HG03442 (cell line): ENCODE data around the gene KCP.
"Not testable (repeated sequence)": the region's sequence is repeated elsewhere in the genome, so short reads cannot be mapped to it uniquely, and the experiment has no call there.

Source experiments
- ATAC-seq: cut with Tn5 transposase; IDR thresholded peaks from one replicate; pipeline ENCODE4 v1.9.1; 2021; ENCODE audit warnings: mild to moderate bottlenecking, moderate library complexity; ENCODE audit not compliant: unreplicated experiment

KCP gene

DNA sequence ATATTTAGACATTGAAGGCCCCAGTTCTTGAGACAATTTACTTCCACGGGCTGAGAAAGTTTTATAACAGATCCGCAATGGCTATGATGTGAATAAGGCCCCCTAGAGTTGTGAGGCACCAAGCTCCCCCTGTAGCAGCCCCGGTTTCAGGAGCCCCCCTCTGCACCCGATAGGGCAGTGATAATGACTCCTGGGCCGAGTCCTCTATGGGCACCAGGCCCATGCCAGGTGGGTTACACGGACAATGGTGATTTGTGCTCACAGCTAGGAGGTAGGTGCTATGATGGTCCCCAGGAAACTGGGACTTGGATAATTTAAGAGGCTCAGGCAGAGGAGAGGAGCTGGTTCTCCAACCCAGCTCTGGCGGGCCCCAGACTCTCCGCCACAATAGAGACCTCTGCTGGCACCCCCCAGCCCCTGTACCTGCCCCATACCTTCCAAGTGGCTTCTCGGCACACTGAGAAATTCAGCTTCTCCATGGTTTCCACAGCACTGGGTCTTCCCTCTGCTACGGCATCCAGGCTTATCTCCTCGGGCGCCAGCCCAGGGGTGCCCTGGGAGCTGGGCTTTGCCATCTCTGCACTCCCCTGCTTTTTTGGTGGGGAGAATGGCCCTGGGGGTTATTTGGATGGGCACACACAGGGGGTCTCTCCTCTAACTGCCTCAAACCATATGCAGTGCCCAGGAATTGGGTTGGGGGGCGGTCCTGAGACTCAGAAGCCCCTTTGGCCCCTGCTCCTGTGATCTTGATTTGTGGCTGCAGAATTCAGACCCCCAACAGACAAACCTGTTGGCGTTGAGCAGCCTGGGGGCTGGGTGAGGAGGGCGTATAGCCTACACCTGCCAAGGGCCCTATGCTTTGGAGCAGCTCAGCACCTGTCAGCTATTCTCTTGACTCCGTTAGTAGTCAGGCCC is 12.2 kb upstream of the KCP start:
- no peak for ATAC-seq

DNA sequence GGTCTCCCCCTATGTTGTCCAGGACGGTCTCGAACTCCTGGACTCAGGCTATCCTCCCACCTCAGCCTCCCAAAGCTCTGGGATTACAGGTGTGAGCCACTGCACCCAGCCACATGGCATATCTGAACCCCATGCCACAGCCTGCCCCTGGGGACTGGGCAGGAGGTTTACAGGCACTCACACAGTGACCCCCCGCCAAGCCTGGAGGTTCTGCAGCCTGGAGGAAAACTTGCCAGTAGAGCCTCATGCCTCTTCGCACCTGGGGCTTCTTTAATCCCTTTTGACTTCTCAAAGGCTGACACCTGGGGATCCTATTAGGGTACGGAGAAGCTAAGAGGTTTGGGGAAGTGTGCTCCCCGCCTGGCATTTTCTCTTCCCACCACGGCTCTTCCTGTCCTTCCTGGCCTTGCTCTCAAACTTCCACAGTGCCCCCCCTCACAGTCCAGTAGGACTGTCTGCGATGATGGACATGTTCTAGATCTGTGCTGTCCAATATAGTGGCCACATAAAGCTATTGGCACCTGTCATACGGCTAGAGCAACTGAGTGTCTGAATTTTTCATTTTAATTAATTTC is 11.4 kb upstream of the KCP start:
- no peak for ATAC-seq

DNA sequence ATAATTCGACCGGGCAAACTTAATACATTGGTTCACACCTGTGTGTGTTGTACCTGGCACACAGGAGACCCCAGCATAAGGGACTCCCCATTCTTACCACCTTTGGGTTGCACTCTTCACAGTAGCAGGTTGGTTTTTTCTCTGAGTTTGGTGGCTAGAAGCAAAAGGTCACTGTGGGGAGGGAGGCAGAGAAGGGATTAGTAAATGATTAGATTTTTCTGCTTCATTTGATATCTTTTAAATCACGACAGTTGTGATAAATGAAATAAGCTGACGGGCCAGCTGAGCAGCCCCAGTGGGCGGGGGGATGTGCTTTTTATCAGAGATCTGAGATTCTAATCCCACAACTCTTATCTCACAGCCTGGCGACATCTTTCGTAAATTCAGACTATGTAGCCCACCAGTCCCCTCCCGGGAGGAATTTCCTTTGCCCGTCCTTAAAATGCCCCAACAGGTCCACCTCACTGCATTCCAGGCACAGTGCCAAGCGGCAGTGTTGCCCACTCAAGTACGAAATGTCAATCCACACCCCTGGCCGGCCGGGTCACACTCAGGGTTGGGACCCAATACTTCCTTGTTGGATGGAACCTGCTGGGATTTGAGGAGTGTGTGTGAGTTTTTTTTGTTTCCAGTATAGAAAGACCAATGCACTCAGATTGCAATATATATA is 10.5 kb upstream of the KCP start:
- no peak for ATAC-seq

DNA sequence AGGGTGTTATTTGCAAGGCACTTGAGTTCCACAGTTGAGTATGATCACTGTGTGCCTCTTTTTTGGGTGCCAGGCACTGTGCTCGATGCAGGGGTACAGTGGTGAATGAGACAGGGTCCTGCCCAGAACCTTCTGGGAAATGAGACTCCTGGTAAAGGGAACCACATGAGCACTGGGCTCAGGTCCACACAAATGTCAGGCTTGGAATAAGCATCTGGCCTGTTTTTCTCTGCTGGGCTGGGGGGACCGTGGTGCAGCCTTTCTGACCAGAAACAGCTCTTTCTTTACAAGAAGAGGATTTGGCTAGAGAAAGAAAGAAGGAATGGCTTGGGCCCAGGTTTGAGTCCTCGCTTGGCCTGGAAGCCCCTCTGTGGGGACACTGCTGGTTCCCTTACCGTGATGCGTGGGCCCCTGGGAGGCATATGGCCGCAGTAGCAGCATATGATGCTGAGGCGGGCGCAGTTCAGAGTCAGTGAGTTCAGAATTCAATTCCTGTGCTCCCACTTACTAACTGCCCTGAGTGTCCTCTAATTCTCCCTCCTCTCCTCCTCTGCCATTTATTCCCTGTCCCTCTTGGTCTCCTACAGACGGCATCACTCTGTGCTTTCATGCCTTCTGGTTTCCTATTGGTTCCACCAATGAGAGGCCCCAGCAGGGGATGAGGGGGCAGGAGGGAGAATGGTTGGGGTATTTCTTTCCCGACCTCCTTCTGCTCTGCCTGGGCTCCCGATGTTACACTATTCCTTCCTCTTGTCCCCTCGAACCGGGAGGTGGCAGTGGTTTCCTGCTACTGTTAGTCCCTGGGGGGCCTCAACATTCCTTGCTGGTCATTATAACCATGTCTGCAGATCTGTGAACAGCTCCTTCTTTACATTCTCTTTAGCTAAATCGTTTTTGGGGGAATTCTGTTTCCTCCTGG is 9.6 kb upstream of the KCP start:
- ATAC-seq = no peak

DNA sequence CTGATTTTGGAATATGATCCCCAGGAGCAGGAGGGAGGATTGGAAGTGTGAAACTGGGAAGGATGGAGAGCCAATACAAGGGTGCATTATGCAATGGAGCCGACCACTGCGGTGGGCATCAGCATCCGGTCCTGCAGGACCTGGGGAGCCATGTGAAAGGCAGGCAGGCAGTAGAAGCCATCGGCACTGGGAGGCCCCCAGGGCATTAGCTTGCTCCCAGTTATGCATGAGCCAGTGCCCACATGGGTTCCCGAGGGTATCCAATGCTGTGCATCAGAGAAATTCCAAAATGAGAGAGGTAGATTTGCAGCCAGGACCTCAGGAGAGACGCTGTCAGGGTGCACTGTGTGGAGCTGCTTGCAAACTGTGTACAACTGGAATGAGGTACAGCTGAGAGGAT is 8.7 kb upstream of the KCP start:
- ATAC-seq = no peak

DNA sequence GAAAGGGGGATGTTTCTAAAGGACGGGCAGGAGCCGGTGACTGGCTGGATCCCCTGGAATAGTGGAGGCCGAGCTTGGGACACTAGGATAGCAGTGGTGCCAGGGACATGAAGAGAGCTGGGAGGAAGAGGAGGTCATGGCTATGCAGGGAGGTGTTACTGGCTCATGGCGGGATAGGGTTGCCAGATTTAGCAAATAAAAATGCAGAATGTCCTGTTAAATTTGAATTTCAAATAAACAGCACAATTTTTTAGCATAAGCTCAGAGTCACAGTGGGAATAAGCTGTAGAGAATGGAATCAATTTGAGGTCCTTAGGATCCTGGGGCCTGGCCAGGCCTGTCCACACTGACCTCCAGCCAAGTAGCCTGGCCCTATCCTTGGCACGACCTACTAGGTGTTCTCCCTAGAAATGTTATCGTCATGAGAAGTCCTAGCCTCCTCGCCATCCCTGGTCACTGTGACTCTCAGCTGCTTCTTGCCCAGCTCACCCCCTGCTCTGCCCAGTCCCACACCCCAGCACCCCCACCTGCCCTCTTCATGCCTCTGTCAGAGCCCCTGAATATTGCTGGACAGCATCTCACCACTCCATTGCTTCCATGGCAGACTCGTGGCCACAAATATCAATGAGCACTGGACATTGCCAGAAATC is 7.6 kb upstream of the KCP start:
- no peak for ATAC-seq

DNA sequence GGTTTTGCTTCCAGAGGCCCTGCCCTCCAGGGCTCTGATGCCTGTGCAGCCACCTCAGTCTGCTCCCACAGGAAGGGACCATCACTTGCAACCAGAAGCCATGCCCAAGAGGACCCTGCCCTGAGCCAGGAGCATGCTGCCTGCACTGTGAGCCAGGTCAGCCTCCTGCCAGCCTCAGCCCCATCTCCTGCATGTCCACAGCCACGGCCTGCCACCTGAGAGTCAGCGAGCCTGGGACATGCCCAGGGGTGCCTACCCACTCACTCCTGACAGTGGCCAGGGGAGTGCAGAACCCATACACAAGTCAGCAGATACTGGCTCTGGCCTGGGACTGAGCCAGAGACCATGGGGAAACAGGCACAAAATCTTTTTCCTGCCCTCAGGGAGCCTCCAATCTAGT is 6.6 kb upstream of the KCP start:
- no peak for ATAC-seq

DNA sequence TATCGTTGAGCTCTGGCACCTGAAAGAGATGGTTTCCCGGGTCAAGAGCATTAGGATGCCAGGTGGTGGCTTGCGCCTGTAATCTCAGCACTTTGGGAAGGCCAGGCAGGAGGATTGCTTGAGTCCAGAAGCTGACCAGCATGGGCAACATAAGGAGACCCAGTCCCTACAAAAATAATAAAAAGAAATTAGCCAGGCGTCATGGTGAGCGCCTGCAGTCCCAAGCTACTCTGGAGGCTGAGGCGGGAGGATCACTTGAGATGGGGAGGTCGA is 6.1 kb upstream of the KCP start:
- ATAC-seq = no peak

DNA sequence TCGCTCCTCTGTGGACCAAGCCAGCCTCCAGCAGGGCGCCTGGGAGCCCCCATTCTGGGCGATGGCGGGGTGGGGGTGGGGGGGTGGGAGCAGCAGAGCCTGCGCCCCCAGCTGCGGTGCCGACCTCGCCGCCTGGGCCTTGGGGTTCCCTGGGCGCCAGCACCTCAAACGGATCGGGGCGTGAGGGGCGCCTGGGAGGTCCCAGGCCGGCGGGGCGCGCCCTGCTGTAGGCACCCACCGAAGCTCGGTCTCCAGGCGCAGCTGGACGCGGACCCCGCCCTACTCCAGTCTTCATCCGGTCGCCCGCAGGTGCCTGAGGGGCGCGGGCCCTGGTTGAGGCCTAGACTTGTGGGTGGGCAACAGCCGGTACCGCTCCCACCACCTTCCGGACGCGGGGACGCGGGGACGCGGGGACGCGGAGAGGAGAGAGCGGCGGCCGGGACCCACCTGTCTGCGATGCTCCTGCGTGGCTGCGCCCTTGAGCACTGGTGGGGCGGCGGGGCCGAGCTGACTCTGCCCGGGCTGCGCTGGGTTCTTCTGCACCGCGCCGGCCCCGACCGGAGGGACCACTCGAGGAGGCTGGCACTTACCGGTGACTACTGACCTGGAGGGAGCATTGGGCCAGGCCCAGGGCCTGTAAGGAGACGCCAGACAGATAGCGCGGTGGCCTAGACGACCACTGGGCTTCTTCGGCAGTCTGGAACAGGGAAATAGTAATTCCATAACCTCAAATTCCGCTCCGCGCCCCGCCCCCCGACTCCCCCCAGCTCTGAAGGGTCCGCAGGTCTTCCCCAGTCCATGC is 5.5 kb upstream of the KCP start:
- ATAC-seq = no peak

DNA sequence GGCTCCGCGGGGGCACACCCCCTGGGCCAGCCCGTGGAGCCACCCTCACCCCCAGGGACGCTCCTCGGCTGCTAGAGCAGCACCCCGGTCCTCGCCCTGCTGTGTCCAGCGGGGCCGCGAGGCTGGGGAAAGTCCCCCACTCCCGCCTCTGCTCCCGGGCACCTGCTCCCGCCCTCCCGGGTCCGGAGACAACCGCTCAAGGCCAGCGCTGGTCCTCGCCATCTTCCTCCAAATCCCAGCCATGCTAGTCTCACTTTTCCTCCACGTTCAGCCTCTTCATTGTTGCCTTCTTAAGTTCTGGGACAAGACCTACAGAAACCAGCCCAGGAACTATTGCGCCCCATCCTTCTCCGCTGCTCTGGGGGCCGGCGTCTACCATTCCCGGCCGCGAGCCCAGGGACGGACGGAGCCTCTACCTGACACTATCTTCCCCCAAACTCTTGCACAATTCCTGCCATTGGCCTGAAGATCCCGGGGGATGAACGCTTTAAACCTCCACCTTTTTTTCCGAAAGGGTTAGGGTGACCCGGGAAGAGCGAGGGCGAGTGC is 4.8 kb upstream of the KCP start:
- peak; percentile 10 for ATAC-seq

DNA sequence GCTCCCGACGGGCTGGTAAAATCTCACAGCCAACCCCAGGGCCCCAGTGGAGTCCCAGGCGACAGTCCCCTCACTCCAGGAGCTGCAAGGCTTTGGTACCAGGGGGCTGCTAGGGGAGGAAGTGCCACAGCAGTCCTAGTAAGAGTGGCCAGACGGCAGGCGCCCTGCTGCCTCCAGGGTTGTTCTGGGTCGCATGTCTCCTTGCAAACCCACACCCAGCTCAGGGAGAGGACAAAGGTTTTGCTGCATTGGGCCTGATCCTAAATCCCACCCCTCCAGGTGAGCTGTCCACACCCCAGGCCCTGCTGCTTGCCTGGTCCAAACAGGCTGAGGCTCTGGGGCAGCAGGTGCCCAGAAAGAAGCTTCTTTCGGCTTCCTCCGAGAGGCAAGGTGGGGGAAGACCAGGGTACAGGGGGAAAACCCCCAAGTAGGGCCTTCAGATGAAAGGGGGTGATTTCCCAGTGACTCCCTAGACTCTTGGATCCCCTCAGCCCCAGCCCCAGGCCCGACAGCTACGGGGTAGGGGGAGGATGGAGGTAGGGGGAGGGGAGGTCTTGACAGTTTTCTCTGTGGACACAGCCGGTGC is 4.2 kb upstream of the KCP start:
- peak; percentile 41 for ATAC-seq

DNA sequence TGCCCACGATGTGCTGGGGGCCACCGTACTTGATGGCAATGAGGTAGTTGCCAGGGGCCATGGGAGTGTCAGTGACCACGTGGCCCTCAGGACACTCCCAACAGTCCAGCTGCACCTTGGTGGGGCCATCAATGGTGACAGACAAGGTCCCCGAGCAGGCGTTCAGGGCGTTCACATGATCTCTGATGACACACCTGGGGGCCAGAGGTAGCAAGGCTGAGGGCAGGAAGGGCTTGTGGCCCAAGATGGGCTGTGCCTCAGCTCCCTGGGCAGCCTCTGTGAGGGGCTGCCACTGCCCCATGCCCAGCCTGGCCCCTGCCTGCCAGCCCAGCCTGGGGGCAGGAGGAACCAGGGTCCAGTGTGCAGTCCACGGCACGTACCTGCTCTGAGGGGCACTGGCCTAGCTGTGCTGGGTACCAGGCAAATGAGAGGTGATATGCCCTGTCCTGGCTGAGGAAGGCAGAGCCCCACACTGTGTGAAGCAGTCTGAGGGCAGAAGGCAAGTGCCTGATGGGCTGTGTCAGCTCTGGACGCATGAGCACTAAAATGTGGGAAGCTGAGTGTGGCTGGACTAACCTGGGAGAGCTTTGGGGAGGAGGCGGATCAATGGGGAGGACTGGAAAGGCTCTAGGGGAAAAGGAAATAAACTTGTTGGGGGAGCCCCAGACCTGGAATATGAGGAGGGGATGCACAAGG is 3.5 kb upstream of the KCP start:
- ATAC-seq = no peak

DNA sequence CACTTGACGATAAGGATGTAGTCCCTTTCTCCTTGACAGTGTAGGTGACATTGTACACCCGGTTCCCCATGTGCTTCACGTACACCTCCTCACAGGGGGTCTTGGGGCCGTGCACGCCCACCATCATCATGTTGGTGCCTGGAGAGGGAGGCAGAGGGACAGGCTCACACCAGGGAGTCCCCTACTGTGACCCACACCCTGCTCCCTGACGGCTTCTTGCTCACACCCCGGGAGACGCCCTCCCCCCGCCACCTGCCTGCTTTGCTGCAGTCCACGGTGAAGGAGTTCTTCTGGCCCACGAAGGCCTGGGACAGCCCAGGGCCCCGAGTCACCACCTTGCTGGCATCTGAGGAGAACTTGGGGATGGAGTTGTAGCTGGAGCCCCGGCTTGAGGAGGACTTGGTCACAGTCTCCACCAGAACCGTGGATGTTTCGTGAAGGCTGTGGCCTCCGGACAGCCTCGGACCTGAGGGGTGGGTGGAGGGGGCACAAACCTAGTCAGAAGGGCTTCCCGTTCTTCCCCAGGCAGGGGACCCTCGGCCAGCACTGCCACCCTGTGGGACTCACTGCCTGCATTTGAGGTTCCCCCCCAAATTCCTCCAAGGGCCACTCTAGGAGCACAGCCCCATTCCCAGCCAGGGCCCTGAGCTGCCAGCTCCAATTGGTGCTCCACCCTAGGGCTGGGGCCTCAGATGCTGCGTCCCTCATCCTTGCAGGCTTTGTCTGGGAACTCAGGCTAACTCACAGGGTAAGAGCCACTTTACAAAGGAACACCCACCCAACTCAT is 2.4 kb upstream of the KCP start:
- ATAC-seq = not testable (repeated sequence)

DNA sequence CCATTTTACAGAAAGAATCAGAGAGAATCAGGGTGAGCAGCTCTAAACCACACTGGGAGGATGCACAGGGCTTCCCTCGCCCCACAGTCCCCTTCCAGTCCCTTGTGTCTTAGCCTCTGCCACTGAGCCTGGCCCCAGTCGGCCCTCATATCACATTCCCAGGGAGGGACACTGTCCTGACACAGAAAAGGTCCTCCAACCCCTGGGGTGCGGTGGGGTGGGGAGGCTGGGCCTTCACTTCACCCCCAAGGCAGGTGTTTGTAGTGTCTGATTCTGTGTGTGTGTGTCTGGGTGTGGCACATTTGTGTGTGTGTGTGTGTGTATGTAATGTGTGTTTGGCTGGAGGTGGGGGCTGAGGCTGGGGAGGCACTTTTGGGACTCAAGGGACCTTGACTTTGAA is 1.8 kb upstream of the KCP start:
- ATAC-seq = no peak

DNA sequence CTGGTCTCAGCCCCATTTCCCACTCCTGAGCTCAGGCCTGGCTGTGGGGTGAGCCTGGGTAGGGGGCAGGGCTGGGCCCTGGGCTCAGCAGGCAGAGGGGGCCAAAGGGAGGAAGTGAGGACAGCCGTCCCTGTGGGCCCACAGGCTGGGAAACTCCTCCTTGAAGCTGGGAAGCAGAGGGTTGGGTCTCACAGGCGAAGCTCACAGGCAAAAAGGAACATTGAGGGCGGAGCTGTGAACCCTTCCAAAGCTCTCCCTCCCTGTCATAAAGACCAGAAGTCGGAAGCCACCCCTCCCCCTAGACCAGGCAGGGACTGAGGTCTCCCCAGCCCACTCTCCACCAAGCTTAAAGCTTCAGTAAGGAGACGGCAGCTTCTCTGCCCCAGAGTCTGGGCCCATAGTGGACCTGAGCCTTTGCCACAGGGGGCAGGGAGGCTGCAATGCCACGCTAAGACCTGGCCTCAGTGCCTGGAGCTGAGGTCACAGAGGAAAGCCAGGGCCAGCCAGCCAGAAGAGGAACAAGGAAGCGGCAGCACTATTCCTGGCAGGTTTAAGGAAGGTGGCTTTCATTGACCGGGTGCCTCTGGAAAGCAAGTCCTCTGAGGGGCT is 1.0 kb upstream of the KCP start:
- ATAC-seq = no peak

DNA sequence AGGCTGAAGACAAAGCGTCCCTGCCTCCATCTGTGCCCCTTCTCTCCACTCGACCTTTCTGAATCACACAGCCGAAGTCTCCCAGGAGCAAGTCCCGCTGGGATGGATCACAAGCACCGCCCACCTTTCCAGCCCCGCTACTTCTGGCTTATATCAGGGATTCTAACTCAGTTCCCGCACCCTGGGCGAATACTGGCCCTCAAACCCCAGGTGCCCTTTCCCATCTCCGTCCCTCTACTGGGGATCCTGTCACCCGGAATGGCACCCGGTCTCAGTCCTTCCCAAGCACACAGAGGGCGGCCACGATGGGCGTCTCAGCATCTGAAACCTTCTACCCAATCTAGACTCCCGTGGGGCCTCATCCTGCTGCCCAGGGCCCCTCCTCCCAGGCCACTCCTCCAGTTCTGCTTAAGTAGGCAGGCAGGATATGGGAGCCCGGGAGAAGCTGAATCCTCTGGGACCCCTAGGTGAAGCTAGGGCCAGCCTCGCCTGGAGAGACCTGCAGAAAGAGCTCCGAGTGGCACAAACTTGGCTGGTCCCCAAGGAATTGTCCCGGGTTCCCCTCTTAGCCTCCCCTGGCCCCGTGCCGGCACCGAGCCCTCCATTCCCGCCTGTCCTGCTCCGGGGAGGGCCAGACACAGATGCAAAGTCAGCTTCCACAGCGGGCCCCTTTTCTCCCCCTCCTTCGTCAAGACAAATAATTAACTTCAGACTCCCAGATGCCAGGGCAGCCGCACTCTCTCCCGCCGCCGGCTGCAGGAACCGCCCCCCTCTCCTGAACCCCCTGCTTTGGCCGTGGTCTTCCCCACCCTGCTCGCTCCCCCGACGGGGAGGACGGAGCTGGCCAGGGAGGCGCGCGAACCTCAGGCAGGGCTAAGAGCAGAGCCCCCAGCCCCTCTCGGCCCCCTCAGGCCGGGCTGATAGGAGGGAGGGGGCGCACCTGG is 612 bp downstream of the KCP start:
- ATAC-seq = no peak
